ENCODE results near the gene MAFF.

The MAFF gene

GRCh38 chr22:38213990-38214301 lies 12.2 kb downstream of the MAFF start:
- no peaks in the 10 kb centered on the region for H3K9me3 ChIP-seq (ENCODE audit: low read length)
- H4K20me1 ChIP-seq (ENCODE audit: insufficient read depth, low read length) = no peaks in the 10 kb centered on the region
- no peaks in the 10 kb centered on the region for H3K36me3 ChIP-seq (ENCODE audit: insufficient read depth, low read length)
- H3F3A ChIP-seq (ENCODE audit: insufficient read depth, low read length) = no peaks in the 10 kb centered on the region
- no peaks in the 10 kb centered on the region for H3K79me2 ChIP-seq (ENCODE audit: insufficient read depth, low read length)
- peak overlapping the region; percentile 48; the same call in 1 of the 2 replicates for H3K4me2 ChIP-seq (ENCODE audit: low read length)
- H3K9ac ChIP-seq (ENCODE audit: low read length) = no peak overlapping the region
- no peaks in the 10 kb centered on the region for H3K9me2 ChIP-seq (ENCODE audit: low read depth, low read length)
- TF ChIP-seq EZH2 (IDR thresholded peaks at IDR 0.05; ENCODE audit: borderline replicate concordance, low read length) (no peak), CTCF (IDR thresholded peaks at IDR 0.05; ENCODE audit: low read length) (no peak)
- H3K4me1 ChIP-seq (ENCODE audit: insufficient read depth, low read length, severe bottlenecking) = peaks cover 6% of the 10 kb centered on the region
- H3K27ac ChIP-seq (ENCODE audit: low read depth, low read length, poor library complexity, severe bottlenecking) = no peak overlapping the region
- H2AFZ ChIP-seq (ENCODE audit: low read length) = no peak overlapping the region
- H3K27me3 ChIP-seq (ENCODE audit: insufficient read depth, low read length) = no peaks in the 10 kb centered on the region; the same call in 1 of the 2 replicates
- peak overlapping the region; percentile 46 for H3K4me3 ChIP-seq (ENCODE audit: low read depth, low read length, poor library complexity, severe bottlenecking)

- Histone ChIP-seq H3K9me2 (ENCODE audit: low read depth, low read length) (no peaks in the 10 kb centered on the region), H3K27ac (ENCODE audit: low read depth, low read length, poor library complexity, severe bottlenecking) (no peak overlapping the region), H3K4me2 (ENCODE audit: low read length) (peak overlapping the region; percentile 48), H3K9me3 (ENCODE audit: low read length) (no peaks in the 10 kb centered on the region), H3K4me3 (ENCODE audit: low read depth, low read length, poor library complexity, severe bottlenecking) (peak overlapping the region; percentile 46), H3K36me3 (ENCODE audit: insufficient read depth, low read length) (no peaks in the 10 kb centered on the region), H3K79me2 (ENCODE audit: insufficient read depth, low read length) (no peaks in the 10 kb centered on the region), H3K27me3 (ENCODE audit: insufficient read depth, low read length) (no peaks in the 10 kb centered on the region; the same call in 1 of the 2 replicates), H3K4me1 (ENCODE audit: insufficient read depth, low read length, severe bottlenecking) (peaks cover 6% of the 10 kb centered on the region), H3K9ac (ENCODE audit: low read length) (no peak overlapping the region), H3F3A (ENCODE audit: insufficient read depth, low read length) (no peaks in the 10 kb centered on the region), H2AFZ (ENCODE audit: low read length) (no peak overlapping the region), H4K20me1 (ENCODE audit: insufficient read depth, low read length) (no peaks in the 10 kb centered on the region)
- TF ChIP-seq CTCF (IDR thresholded peaks at IDR 0.05; ENCODE audit: low read length) (no peak), EZH2 (IDR thresholded peaks at IDR 0.05; ENCODE audit: borderline replicate concordance, low read length) (no peak)
Measured at GRCh38 chr22:38214302-38215056, 12.7 kb downstream of the MAFF start.

GRCh38 chr22:38215156-38216038 lies 13.6 kb downstream of the MAFF start:
- Histone ChIP-seq H4K20me1 (ENCODE audit: insufficient read depth, low read length) (no peaks in the 10 kb centered on the region), H3K9ac (ENCODE audit: low read length) (no peak overlapping the region), H3K4me2 (ENCODE audit: low read length) (peak overlapping the region; percentile 48; the same call in 1 of the 2 replicates), H3K9me2 (ENCODE audit: low read depth, low read length) (no peaks in the 10 kb centered on the region), H3K9me3 (ENCODE audit: low read length) (no peaks in the 10 kb centered on the region), H3K27ac (ENCODE audit: low read depth, low read length, poor library complexity, severe bottlenecking) (no peak overlapping the region), H3K4me1 (ENCODE audit: insufficient read depth, low read length, severe bottlenecking) (peaks cover 6% of the 10 kb centered on the region), H3K27me3 (ENCODE audit: insufficient read depth, low read length) (no peaks in the 10 kb centered on the region; the same call in 1 of the 2 replicates), H3K79me2 (ENCODE audit: insufficient read depth, low read length) (no peaks in the 10 kb centered on the region), H3K4me3 (ENCODE audit: low read depth, low read length, poor library complexity, severe bottlenecking) (no peak overlapping the region), H3F3A (ENCODE audit: insufficient read depth, low read length) (no peaks in the 10 kb centered on the region), H2AFZ (ENCODE audit: low read length) (no peak overlapping the region), H3K36me3 (ENCODE audit: insufficient read depth, low read length) (no peaks in the 10 kb centered on the region)
- no peak for TF ChIP-seq CTCF (IDR thresholded peaks at IDR 0.05; ENCODE audit: low read length)
- no peak for TF ChIP-seq EZH2 (IDR thresholded peaks at IDR 0.05; ENCODE audit: borderline replicate concordance, low read length)
